Measurements from ENCODE around the gene ST7L.
A peak's percentile ranks its signal among the peaks of the same experiment; 100 is the strongest.

The ST7L gene

DNA sequence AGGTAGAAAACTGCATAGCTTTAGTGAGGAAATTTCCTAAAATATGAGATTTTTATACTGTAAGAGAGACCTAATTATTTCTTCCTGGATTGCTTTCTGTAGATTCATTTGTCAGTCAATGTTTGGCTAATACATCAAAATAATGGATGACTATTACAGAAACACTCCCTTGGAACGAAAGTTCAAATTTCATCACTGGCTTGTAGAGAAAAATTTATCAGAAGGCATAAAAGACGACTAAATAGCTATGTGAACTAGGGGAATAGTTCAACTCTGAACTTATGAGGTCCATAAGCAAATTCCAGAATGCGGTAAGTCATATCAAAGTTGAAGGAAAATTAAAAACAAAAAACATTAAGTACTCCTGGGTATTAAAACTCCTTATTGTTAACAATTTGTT is 74.2 kb downstream of the ST7L start:
- no peak for DNase-seq (ENCODE audit: low spot score)

DNA sequence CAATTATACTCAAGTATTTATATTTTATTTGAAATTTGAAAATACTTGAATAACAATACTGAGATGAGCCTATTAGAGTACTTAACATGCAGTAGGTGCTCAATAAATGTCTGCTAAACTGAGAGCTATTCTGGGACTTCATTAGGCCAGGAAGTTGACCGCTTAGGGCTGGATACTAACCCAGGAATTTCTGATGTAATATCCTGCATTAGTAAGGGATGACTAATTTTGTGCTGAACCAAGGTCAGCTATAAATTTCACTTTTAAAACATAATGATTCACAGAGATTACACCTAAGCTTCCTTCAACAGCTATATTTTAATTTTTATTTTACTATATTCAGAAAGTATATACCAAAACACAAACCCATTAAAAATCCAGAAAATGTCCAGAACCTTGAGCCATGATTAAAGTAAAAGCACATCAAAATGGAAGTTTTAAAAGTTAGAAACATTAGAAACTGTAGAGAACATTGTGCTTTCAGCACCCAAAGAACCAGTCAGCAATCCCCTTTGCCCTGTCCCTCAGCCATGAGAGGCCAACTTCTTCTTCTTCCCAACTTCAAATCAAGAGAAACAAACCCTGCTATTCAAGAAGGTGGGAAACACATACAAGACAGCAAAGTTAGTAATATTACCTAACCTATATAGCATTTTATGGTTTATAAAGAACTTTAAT is 74.8 kb downstream of the ST7L start:
- peak; percentile 34 for DNase-seq (ENCODE audit: low spot score)

DNA sequence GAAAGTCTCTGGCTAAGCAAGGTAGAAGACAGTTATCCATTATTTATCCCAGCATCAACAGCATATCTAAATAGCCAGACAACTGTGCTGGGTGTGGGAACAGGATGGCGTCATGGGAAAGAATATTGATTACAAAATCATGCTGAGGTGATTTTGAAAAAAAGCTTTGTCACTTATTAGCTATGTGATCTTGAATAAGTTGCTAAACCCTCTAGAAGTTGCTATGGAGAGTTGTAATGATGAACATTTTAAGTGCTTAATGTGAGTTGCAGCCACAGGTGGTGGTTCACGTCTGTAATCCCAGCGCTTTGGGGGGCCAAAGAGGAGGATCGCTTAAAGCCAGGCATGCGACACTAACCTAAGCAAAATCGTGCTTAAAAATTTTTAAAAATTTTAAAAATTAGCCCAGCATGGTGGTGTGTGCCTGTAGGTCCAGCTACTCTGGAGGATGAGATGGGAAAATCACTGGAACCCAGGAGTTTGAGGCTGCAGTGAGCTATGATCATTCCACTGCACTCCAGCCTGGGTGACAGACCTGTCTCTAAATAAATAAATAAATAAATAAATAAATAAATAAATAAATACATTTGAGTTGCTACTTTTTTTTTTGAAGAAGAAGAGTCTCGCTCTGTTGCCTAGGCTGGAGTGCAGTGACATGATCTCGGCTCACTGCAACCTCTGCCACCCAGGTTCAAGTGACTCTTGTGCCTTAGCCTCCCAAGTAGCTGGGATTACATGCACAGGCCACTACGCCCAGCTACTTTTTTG is 76.6 kb downstream of the ST7L start:
- DNase-seq (ENCODE audit: low spot score): no peak

DNA sequence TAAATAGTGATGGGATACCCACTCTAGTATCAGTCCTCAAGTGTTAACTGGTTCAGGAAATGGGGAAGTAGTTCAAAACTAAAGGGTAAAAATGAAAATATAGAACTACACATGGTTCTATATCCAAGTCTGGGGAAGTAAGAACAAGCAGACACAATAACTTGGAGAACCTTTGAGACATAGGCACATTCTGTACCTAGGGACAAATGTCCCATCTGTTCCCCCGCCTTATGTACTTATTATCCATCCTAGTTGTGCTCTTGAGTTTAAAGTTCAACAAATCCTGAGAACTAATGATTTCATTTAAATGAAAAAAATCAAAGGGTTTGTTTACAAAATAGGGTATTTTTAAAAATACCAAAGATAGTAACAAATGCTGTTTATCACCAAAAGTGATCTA is 77.6 kb downstream of the ST7L start:
- DNase-seq (ENCODE audit: low spot score): no peak

DNA sequence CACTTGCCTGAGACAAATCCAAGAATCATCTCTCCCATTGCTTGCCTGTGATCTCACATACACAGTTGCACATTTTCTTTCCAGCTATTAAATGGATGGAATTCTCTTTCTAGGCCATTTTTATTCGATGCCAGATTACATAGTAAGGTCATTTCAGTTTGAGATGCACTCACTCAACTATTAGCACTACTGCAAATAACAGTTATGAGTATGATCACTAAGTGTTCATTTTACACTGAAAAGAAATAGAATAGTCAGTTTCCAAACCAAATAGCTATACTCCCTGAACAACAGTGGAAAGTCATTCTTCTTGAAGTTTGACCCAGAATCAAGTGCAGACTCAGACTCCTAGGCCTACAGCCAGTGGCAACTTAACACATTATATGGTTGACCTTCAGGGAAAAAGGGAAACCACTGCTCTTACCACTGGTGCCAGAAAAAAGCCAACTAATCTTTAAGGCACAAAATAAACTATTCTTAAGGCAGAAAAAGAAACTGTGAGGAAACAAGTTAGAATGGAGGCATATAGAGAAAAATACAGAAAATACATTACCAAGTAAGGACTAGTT is 78.6 kb downstream of the ST7L start:
- no peak for DNase-seq (ENCODE audit: low spot score)

DNA sequence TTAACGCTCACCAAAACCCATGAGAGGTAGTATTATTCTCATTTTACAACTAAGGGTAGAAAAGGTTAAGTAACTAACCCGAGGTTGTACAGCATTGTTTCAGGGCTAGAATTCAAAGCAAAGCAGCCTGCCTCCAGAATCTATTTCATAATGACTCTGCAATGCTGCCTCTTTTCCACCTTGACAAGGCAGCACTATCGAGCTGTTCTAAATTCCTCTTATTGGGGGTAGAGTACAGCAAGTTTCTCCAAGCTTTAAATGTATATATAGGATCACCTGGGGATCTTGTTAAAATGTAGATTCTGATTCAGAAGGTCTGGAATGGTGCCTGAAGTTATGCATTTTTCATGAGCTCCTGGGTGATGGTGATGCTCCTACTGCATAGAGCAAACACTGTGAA is 80.1 kb downstream of the ST7L start:
- DNase-seq (ENCODE audit: low spot score): no peak

DNA sequence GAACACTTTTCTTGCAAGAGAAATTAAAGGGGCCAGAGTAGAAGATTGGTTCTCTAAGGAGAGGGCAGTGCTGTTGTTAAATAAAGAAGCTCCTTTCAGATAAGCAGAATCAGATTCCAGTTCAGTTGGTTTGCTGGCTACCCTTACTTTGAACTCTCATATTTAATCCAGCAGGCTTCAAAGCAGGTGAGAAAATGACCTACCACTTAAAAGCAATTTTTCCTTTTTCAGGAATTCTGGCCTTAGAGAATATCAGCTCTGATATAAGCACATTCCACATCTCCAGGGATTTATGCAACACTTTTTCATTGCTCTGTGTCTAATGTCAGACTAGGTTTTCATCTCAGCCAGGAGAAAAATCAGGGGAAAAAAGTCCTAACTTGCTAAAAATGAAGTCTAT is 81.5 kb downstream of the ST7L start:
- no peak for DNase-seq (ENCODE audit: low spot score)

DNA sequence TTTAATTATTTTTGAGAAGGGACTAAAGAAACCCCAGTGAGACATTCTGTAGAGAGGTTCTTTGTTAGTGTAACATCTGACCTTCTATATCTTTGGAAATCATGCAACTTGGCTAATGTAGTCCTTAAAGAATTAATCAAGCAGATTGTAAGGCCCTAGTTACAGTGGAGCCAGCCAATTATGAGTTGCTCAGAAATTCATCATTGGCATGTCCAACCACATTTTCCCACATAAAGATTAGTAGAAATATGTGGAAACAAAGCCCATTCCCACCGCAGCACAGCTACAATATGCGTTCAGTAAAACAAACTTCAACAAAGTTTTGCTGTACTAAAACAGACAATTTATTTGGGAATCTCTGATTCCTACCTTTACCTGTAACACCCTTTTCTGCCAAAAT is 82.4 kb downstream of the ST7L start:
- no peak for DNase-seq (ENCODE audit: low spot score)

DNA sequence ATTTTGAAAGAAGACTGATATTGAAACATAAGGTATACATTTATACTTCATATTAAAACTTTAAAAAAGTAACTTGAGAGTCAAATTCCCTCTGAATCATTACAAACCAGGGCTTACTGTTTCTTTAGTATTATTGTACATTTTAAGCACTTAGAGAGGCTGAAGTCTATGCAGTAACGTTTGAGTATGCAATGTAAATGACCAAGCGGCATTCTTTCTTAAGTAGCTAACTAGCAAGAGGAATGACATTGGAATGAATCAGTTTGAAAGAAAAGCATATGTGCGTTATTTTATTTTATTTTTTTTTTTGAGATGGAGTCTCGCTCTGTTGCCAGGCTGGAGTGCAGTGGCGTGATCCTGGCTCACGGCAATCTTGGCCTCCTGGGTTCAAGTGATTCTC is 85.9 kb downstream of the ST7L start:
- DNase-seq (ENCODE audit: low spot score): no peak

DNA sequence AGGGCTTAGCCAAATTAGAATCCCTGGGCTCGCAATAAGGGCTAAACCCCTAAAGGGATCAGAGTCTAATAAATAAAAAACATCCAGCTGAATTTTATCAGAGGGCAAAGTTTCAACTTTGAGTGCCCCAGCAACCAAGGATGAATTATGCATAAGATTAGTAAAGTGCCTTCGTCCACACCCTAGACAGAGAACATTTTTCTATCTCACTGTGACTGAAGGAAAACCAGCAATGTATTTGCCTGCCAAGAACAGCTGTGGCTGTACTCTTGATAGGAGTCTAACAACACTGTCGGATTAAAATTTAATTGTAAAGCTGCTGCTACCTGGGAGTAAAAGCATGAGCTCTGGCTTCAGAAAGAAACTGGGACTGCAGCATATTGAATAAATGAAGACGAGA is 86.9 kb downstream of the ST7L start:
- DNase-seq (ENCODE audit: low spot score): no peak

DNA sequence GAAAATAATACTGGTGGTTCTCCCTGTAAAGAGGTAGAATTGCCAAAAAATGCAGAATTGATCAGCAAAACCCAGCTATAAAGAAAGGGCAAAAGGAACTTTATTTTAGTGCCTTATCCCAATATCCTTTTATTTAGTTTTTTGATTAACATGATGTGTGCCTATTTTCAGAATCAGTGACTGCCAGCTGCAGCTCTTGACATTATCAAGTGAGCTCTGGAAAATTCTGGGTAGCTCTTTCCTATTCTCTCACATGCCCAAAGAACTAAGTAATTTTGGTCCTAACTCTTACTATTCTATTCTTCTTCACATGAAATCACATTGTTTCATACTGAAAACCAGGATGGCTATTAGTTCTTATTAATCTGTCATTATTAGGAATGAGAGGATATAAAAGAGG is 88.1 kb downstream of the ST7L start:
- DNase-seq (ENCODE audit: low spot score): no peak

DNA sequence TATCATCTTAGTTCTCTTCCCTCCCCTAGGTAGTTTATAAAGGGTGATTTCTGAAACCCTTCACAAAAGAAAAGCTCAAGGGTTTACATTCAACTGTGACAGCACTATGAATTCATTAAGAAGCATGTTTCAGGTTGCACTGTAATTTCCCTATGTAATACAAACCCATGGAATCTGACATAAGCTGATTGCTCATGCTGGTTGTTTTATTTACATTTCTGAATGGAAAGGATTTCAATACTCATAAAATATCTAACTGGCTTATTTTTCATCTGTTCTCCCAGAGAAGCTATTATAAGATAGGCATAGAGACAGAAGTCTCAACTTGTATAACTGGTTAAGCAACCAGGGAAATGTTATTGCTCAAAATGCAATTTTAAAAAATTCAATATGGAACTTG is 89.6 kb downstream of the ST7L start:
- DNase-seq (ENCODE audit: low spot score): no peak

DNA sequence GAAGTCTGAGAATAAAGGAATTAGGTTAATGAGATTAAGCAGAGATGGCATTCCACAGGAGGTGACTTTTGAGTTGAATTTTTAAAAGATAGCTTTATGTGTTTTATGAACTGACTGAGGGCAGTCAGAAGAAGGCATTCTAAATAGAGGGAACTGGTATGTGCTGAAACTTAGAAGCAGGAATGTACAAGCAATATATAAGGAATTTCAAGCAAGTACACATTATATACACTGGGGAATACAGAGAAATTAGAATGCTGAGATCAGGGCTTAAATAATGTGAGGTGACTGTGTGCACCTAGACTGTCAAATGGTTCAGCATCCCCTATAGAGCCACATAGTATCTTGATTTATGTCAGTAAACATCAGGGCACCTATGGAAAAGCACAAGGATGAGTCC is 90.9 kb downstream of the ST7L start:
- no peak for DNase-seq (ENCODE audit: low spot score)

DNA sequence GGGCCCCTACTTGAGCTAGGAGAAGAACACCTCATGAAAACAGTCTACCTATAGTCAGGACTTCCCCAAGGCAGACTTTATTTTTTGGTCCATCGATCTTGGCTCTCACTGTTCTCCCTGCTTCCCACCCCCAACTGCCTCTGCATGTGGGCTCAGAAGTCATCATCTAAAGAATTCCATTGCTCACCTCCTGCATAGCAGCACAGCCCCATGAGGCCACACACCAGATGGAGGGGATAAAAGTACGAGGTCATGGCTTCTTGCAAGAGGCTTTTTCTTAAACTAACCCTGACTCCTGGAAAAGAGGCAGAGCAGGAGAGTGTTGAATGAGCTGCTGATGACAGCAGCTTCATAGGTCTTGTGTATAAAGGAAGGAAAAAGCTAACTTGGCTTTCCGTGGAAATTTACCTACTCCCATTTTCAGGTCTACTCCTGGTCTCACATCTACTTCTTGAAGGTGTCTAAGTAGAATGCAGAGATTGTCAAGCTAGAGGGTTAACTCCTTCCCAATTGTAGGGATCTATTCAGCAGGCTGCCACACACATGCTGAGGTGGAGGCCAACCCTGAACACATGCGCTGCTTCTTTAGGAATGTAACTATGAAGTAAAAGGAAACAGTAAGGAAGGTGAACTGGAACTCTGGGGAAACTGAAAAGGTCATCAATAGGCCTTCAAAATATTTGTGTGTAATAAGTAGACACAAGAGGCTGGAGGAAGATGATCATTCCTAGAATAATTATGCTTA is 91.5 kb downstream of the ST7L start:
- DNase-seq (ENCODE audit: low spot score): no peak

DNA sequence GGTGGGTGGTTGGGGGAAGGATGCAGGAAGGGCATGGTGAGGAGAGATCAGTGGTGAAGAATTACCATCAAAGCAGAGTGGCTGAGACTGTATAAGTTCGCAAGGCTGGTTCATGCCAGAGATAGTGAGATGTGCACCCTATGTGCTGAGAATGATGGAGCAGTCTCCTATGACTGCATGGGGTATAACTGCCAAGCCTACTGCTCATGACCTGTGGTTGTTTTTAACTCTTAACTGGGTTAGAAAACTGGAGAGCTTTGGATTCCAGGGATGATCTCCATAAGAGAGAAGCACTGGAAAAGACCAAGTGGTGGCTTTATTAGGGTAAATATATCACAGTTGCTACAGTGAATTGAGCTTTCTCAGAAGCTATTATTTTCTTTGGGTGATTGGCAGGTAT is 94.0 kb downstream of the ST7L start:
- DNase-seq (ENCODE audit: low spot score): no peak

DNA sequence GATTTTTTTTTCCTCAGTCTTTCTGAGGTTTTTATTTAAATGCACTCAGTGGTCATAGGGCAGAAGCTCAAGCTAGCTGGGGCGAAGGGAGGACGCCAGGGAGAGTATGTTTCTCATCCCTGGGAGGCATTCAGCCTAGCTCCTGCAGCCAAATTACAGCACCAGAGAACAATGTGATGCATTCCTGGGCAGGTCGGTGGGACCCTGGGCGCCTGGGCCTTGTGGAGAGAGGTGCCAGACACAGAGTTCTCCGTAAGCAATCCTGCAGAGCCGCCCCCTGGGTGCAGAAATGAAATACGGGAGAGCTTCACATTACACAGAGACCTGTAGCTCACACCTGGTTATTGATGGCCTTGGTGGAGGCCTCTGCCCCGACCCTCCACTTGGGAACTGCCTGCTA is 94.7 kb downstream of the ST7L start:
- DNase-seq (ENCODE audit: low spot score): no peak

DNA sequence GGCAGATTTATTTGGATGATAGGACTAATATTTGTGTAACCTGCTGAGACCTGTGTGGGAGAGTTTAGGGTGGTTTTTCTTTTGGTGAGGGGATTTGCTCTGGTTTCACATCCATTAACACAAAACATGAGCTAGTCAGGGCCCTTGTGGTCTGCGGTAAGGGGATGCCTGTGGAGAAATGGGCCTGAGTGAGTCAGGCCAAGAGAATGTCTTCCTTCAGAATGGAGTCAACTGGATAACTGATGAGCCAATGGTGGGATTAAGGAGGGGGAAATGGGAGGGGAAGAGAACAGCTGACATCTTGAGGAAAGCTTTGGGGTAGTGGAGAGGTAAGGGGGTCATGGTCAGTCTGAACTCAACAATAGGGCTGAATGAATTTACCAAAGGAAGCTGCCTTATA is 96.3 kb downstream of the ST7L start:
- no peak for DNase-seq (ENCODE audit: low spot score)

DNA sequence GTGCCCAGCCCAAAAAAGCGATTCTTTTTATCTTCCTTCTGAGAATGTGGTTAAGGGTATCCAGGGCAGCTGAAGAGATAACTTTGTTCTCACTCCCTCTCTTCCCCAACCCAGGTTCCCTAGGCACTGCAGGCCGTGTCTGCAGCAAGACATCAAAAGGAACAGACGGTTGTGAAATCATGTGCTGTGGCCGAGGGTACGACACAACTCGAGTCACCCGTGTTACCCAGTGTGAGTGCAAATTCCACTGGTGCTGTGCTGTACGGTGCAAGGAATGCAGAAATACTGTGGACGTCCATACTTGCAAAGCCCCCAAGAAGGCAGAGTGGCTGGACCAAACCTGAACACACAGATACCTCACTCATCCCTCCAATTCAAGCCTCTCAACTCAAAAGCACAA is 98.8 kb downstream of the ST7L start:
- DNase-seq (ENCODE audit: low spot score): no peak

DNA sequence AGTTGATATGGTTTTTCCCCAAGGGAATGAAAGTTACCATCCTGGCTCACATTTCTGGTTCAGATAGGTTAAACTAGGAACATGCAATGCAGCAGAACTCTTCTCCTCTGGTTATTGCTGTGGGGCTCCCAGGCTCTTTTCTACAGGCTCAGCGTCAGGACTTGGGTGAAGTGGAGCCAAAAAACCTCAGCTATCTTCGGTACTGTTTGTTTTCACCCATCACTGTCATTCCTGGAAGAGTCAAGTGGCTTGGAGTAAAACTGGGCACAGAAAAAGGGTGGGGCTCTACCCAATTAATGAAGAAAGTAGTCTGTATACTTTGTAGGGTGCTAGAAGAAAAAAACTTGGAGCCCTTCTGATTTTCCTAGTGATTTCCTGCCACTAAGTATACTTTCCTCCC is 100.8 kb downstream of the ST7L start:
- no peak for DNase-seq (ENCODE audit: low spot score)

DNA sequence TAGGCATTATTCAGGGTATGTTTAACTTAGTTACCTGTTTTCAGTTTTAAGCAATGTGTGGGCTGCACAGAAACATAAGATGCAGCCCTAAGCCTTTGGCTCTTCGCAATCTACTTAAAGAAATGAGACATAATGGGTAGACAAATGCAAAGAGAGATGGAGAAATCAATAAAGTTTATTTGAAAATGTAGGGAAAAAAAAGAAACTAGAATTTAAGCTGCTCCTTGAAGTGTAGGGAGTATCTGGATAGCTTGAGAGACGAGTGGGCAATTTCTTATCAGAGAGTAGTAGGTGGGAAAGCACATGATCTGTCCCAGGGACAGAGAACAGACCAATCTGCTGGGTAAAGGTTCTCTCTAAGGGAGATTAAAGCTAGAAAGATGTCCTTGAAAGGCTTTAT is 101.3 kb downstream of the ST7L start:
- no peak for DNase-seq (ENCODE audit: low spot score)

DNA sequence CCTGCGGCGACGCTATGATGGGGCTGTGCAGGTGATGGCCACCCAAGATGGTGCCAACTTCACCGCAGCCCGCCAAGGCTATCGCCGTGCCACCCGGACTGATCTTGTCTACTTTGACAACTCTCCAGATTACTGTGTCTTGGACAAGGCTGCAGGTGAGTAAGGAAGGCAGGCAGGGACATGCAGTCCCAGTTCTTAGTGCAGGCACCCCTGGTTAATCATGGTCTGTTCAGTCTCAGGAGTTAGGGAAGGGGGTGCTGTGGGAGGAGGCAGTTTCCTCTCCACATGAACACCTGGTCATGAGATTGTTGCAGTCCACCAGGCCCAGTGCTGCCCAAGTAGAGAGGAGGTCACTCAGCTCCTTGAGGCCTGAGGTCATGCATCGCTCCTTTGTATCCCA is 101.7 kb downstream of the ST7L start:
- no peak for DNase-seq (ENCODE audit: low spot score)

DNA sequence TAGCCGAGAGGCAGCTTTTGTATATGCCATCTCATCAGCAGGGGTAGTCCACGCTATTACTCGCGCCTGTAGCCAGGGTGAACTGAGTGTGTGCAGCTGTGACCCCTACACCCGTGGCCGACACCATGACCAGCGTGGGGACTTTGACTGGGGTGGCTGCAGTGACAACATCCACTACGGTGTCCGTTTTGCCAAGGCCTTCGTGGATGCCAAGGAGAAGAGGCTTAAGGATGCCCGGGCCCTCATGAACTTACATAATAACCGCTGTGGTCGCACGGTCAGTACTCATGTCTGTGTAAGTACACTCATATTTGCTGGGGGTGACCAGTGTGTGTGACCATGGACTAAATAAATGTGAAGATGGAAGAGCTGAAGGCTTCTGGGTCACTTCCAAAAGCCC is 102.8 kb downstream of the ST7L start:
- DNase-seq (ENCODE audit: low spot score): no peak
